HG03469 (cell line): Measurements from ENCODE around the gene MAPKBP1.

Source experiments
- ATAC-seq: cut with Tn5 transposase; IDR thresholded peaks from one replicate; pipeline ENCODE4 v1.9.1; 2021; ENCODE audit warnings: mild to moderate bottlenecking, moderate library complexity, moderate number of reproducible peaks; ENCODE audit not compliant: unreplicated experiment

The MAPKBP1 gene

DNA sequence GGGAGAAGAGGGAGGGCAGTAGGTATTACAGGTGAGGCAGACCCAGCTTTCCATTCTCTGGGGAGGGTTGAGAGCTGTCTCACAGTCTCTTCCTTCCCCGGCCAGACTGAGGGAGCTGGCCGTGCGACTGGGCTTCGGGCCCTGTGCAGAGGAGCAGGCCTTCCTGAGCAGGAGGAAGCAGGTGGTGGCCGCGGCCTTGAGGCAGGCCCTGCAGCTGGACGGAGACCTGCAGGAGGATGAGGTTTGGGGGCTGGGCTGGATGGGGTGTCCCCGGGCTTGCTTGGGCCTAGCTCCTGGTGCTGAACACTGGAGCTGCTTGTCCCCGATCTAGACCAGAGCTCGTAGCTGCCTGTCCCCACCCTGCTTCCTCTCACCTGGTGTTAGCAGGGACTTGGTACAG, 69.3 kb downstream of the MAPKBP1 start:
- ATAC-seq = no peak

DNA sequence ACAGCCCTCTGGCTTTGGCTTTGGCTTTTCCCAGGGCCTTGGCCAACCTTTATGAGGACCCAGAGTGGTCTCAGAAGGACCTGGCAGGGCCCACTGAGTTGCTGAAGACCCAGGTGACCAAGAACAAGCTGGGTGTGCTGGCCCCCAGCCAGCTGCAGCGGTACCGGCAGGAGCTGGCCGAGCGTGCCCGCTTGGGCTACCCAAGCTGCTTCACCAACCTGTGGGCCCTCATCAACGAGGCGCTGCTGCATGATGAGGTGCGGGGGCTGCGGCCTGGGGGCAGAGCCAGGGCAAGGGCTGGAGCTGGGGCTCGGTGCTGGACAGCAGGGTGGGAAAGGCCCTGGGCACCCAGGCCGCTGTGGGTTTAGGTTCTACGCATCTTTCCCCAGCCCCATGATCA, 70.5 kb downstream of the MAPKBP1 start:
- ATAC-seq = no peak

DNA sequence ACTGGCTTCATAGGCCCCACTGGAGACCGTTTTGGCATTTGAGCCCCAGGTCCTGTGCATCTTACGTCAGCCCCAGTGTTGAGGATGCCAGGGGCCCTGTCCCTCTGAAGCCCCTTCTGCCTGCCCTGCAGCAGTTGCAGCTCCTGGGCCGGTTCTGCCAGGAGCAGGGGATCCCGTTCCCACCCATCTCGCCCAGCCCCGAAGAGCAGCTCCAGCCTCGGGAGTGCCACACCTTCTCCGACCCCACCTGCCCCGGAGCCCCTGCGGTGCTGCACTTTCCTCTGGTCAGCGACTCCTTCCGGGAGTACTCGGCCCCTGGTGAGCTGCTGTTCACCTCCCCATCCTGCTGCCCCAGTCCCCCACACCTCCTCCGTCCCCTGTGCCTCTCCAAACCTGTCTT, 72.9 kb downstream of the MAPKBP1 start:
- no peak for ATAC-seq

- no peak for ATAC-seq
These were observed 73.7 kb downstream of the MAPKBP1 start for GRCh38 chr15:41847981-41848380.

GRCh38 chr15:41848631-41849030, 74.3 kb downstream of the MAPKBP1 start:
- ATAC-seq = no peak

DNA sequence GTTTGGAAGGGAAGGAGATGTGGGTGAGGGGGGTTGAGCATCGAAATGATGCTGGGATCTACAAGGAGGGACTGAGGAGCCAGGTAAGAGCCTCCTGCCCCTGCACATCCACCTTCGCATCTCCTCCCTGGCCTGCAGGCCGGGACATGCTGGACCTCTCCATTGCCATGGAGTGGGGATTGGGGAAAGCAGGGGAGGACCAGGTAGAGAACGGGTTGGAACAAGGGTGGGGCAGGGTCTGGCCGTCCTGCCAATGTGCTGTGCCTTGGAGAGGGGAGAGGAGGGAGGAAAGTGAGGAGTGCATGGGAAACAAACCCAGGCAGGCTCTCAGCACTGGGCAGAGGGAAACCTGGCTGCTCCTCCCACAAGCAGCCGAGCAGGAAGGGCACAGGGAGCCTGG, 74.9 kb downstream of the MAPKBP1 start:
- ATAC-seq = no peak

- ATAC-seq = no peak
These were observed 75.6 kb downstream of the MAPKBP1 start for GRCh38 chr15:41849861-41850260.

- no peak for ATAC-seq
These were observed 76.3 kb downstream of the MAPKBP1 start for GRCh38 chr15:41850482-41851166.

DNA sequence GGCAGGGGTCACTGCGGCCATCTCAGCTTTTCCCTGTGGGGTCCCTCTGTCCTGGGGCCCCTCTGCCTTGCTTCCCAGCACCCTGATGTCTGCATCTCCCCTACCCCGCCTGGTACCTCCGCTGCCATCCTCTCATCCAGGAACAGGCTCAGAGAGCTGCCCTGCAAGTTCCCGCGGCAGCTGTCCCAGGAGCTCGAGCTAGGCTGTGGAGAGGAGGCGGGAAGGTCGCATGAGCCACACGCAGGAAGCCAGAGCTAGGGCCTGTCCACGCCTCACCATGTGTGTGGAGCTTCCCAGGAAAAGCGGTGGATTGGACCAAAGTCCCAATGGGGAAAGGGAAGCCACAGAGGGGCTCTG, 76.9 kb downstream of the MAPKBP1 start:
- no peak for ATAC-seq

GRCh38 chr15:41851755-41852370, 77.6 kb downstream of the MAPKBP1 start:
- no peak for ATAC-seq

DNA sequence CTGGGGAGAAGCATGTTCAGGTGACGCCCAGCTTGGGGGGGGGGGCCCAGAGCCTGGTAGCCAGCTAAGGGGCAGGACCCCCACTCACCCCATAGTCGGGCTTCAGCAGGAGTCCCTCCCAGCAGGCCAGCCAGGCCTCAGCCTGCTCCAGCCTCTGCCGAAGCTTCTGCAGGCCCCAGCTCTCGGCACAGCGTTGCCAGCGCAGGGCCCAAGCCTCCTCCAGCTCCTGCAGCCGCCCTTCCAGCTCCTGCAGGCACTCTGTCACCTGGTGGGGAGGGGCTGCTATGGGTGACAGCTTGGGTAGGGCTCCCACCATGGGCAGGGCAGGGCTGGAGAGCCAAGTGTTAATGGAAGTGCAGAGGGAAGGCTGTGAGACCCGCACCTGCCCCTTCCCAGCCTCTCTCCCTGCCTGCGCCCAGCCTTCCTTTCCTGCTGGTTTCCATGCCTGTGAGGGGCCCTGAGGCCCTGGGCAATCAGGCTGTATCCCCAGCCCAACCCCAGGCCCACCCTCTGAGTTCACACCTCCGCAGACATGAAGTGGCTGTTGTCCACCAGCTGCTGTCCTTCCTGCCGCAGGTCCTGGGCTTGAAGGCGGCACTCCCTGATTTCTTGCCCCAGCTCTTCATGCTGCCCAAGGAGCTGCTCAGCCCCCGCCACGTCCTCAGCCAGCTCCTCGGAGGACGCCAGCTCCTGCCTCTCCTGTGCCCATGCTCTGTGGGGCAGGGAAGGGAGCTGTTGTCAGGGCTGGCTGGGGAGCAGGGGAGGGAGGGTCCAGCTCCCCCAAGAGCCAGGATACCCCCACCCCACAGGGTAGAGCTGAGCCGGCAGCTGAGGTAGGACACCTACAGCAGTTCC, 78.7 kb downstream of the MAPKBP1 start:
- no peak for ATAC-seq

GRCh38 chr15:41853831-41854230, 79.5 kb downstream of the MAPKBP1 start:
- ATAC-seq = no peak

DNA sequence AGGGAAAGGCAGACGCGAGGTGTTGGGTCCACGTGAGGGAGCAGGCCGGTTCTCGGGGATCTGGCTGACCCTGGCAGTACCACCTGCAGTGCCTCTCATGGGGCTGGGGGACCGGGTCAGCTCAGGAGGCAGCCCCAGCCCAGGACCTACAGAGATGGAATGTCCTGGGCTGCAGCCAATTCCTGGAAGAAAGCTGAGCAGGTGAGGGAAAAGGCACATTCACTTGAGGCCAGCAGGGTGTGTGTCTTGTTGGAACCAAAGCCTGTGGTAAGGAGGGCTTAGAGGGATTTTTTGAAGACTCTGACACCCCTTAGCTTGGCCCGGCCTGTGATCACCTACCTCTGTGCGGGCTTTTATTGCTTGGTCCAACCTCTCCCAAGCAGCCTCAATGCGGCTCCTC, 80.2 kb downstream of the MAPKBP1 start:
- ATAC-seq = no peak

DNA sequence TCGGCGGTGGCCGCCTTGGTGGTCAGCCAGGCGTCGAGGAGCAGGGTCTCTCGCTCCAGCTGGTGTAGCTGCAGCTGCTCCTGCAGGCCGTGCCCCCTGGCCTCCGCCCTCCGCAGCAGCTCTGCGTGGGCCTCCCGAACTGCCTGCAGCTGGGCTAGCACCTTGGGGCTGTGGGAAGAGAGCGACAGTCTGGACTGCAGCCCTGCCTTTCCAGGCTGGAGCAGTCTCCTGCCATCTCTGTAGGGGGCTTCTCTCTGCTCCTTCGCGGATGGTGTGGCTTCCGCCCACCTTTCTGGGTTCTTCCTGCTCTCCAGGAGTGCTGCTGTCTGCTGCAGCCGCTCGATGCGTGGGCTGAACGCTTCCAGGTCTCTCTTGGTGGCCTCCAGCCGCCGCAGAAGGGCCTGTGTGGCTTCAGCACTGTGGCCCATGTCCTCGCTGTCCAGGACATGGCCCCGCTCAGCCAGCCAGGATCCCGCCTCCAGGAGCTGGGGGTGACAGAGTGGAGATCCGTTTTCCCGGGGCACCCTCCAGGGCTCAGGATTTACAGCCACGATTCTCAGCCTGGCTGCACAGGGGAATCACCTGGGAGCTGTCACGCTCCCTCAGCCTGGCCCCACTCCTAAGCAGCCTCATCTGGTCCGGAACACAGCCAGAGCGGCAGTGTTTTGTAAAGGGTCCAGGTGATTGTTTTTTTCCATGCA, 81.1 kb downstream of the MAPKBP1 start:
- ATAC-seq = no peak

GRCh38 chr15:41856262-41856661, 82.0 kb downstream of the MAPKBP1 start:
- no peak for ATAC-seq

- ATAC-seq = no peak
These were observed 82.4 kb downstream of the MAPKBP1 start for GRCh38 chr15:41856716-41857115.

- ATAC-seq = no peak
These were observed 83.0 kb downstream of the MAPKBP1 start for GRCh38 chr15:41857316-41857715.

DNA sequence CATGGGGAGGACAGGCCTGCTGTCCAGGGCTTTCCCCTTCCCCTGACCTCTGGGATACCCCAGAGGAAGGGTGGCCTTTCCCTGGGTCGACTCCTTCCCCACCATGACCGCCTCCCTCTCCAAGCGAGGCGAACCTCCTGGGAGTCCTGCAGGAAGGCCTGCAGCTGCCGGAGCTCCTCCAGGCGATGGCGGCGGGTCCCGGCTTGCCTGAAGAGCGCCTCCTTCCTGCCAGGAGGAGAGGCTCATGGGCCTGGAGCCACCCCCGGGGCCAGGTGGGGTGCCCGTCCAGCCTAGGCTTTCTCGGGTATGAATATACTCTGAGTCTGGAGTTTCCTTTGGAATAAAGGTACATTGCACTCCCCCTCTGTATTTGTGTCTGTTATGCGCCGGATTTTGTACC, 84.5 kb downstream of the MAPKBP1 start:
- ATAC-seq = no peak

- ATAC-seq = no peak
These were observed 86.0 kb downstream of the MAPKBP1 start for GRCh38 chr15:41860049-41860828.

DNA sequence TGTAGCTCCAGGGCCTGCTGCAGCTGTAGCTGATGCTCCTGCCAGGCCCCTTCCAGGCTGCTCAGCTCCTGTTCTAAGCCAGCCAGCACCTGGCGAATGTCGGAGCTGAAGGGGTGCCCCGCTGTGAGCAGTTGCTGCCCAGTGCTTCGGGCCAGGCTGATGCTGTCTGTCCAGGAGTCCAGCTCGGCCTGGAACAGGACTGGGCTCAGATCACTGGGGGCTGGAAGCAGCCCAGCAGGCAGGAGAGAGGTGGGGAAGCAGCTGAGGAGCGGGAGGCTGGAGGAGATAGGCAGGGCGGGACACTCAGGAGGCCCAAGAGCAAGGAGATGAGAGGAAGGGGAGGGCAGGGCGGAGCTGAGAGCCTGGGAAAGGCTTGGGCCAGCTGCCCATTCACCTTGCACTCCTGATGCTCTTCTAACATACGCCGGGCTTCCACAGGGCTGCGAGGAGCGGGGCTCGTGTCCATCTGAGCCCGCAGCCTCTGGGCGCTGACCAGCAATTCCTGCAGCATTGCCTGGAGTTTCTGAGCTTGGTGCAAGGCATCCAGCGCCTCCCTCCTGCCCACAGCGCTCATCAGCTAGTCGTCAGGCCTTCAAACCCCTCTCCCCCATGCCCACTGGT, 87.6 kb downstream of the MAPKBP1 start:
- ATAC-seq = no peak
